GM19351 (cell line): ENCODE data around the gene SPTB.
"Not testable (repeated sequence)": the region's sequence is repeated elsewhere in the genome, so short reads cannot be mapped to it uniquely, and the experiment has no call there.

Experiments
- ATAC-seq: cut with Tn5 transposase; IDR thresholded peaks from one replicate; pipeline ENCODE4 v1.9.1; 2021; ENCODE audit warnings: mild to moderate bottlenecking, moderate library complexity; ENCODE audit not compliant: unreplicated experiment

Gene SPTB

GRCh38 chr14:64879635-64880220 lies at the start of gene SPTB:
TSS of gene SPTB (minus strand) at chr14:64879907. CDS start at chr14:64823094, 56,813 bp downstream.
- peak; percentile 64 for ATAC-seq

GRCh38 chr14:64929014-64929359 lies 49.3 kb upstream of the SPTB start:
- no peak for ATAC-seq

DNA sequence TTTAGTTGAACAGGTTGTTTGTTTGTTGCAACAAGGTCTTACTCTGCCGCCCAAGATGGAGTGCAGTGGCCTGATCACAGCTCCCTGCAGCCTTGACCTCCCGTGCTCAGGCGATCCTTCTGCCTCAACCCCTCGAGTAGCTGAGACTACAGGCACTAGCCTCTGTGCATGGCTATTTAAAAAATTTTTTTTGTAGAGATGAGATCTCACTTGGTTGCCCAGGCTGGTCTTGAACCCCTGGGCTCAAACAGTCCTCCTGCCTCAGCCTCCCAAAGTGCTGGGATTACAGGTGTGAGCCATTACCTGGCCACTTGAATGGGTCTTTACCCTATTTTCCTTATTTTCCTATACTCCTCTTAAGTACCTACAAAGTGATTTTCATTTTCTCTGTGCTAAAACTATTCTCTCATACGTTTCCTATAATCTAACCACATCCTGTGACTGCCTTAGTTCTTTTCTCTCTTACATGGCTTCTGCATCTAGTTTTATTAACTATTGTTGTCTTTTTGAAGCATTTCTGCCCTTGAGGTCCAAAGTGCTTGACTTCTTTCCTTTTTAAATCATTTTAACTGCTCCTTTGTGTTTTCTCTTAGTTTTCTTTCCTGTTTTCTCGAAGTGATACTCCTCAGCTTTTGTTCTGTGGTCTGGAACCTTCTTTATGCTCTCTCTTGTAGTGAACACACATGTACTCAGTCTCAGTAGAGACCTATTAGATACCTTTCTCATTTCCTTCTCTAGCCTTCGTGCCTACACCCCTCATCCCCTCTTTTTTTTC lies 48.7 kb upstream of the SPTB start:
- ATAC-seq, result peak; percentile 84

DNA sequence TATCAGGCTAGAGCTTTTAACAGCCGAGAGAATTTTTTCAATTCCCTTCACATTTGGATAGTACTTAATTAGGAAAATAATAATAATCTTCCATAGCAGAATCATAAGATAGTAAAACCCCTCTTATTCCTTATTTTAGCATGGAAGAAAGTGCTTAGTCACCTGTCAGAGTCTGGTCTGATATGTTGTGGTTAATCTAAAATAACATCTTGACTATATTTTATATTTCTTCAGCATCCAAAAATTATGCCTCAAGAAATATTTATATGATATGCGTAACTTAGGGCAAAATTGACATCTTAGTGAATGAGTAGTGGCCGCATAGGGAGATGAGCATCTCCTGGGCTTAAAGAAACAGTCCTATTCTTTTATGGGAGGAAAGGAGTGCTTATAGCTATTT lies 47.3 kb upstream of the SPTB start:
- no peak for ATAC-seq

- ATAC-seq, result no peak
These were observed 46.8 kb upstream of the SPTB start for GRCh38 chr14:64926398-64926995.

DNA sequence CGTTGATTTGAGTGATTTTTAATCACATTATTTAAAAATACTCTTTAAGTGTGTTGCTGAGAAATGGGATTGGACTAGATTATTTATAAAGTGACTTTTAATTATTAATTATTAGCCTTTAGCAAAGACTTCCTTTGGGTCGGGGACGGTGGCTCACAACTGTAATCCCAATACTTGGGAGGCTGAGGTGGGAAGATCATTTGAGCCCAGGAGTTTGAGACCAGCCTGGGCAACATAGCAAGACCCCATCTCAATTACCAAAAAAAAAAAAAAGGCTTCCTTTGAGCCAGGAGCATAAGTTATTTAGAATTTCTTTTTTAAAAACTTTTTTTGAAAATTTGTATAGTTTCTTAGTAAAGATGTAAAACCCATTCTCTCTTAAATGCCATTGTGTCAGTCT lies 43.3 kb upstream of the SPTB start:
- ATAC-seq, result no peak

DNA sequence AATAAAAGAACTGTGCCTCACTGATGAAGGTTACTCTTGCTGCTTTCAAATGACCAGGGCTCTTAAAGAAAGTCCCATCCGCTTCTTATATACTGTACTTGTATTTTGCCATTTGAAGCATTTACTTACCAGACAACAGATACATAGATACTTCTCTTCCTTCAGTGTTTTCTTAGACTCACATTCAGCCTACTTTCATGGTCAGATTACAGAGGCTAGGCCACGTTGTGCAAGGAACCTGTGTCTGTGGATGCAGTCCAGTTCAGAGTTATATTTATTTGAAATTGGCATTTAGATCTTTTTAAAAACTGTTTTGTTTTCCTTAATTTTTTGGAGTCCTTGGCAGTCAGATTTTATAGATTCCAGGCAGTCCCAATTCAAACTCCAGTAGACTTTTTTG lies 40.8 kb upstream of the SPTB start:
- ATAC-seq, result no peak

- no peak for ATAC-seq
These were observed 39.9 kb upstream of the SPTB start for GRCh38 chr14:64919618-64920017.

- no peak for ATAC-seq
These were observed 39.5 kb upstream of the SPTB start for GRCh38 chr14:64919215-64919614.

DNA sequence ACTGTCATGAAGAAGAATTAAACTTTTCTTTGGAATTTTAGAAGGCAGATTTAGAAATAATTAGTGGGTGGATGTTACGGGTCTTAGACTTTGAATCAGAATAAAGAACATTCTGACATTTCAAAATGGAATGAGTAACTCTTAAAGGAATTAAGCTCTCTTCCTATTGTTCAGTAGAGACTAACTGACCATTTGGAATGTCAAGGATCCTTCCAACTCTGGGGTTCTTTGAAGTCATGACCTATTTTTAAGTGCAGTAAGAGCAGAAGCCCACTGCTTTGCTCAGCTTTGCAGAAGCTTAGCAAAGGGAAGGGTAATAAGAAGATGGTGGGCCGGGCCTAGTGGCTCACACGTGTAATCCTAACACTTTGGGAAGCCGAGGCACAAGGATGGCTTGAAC lies 38.5 kb upstream of the SPTB start:
- ATAC-seq, result no peak

DNA sequence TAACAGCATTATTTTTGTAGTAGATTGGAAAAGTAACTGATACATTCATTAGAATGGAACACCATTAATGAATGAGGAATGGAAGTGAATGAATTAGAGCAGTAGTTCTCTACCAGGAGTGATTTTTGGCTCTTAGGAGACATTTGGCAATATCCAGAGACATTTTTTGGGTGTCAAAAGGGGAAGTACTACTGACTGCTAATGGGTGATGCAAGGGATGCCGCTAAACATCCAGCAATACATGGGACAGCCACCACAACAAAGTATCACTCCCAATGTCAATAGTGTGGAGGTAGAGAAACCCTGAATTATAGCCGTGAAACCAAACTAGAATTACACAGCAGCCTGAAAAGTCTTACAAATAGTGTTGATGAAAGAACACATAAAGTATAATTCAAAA lies 36.1 kb upstream of the SPTB start:
- no peak for ATAC-seq

GRCh38 chr14:64915029-64915424 lies 35.3 kb upstream of the SPTB start:
- no peak for ATAC-seq

- peak; percentile 95 for ATAC-seq
These were observed 34.7 kb upstream of the SPTB start, which contains the start of gene CHURC1 for GRCh38 chr14:64914237-64915028. TSS of gene CHURC1 (plus strand) at chr14:64914455. CDS start at chr14:64914496, 41 bp downstream.

DNA sequence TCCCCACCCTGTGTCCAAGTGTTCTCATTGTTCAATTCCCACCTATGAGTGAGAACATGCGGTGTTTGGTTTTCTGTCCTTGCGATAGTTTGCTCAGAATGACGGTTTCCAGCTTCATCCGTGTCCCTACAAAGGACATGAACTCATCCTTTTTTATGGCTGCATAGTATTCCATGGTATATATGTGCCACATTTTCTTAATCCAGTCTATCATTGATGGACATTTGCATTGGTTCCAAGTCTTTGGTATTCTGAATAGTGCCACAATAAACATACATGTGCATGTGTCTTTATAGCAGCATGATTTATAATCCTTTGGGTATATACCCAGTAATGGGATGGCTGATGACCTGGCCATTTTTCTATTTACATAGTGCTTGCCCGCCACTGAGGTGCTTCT lies 33.8 kb upstream of the SPTB start:
- not testable (repeated sequence) for ATAC-seq

GRCh38 chr14:64912261-64912660 lies 32.6 kb upstream of the SPTB start:
- ATAC-seq, result no peak

- ATAC-seq, result no peak
These were observed 31.3 kb upstream of the SPTB start for GRCh38 chr14:64910847-64911495.

- ATAC-seq, result no peak
These were observed 26.3 kb upstream of the SPTB start for GRCh38 chr14:64906022-64906421.

DNA sequence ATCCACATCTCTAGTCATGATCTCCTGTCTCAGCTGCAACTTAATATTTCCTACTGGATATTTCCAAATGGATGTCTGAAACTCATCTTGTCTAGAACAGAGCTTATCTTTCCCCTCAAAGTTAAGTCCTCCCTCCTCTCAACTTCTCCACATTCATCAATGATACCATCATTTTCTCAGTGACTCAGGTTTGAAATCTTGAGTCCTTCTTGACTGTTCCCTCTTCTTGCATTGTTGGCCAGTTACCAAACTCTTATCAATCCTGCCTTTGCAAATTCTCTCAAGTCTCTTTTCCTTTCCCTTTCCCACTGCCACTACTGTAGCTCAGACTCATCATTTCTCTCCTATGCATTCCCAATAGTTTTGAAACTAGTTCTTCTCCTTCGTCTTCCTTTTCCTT lies 20.3 kb upstream of the SPTB start:
- no peak for ATAC-seq

GRCh38 chr14:64891839-64892375 lies 12.2 kb upstream of the SPTB start:
- ATAC-seq, result no peak

DNA sequence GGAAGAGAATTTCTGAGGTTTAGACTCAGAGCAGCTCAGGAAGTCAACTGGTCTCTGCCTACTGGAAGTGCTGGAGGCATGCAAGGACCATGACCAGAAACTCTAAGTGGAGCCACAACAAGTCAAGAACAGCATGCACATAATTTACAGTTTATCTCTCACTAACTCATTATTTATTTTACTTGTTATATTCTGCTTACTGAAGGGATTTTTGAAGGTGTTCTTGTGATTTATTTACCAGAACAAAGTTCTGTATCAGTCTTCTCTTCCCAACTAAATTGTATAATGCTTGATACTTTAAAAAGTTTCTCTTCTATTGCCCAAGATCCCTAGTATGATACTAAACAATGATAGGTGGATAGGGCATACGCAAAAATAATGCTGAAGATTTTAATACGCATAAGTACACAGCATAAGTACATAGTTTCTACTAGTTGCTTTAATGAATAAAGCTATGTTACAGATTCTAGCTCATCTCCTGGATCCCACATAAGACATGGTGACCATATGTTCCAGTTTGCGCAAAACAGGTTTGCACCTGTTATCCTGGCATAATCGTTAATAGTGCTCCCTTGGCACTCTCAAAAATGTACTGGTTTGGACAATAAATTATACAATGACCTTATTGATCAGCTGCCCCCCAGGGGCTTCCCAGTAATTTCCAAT lies 11.6 kb upstream of the SPTB start:
- no peak for ATAC-seq
